ENCODE measurements around the gene CHAD.

CHAD gene

GRCh38 chr17:50425682-50426471, 42.8 kb downstream of the CHAD start, which contains the start of gene ACSF2:
Gene ACSF2, plus strand, starts transcription at chr17:50426218. Its CDS starts 44 bp downstream, at chr17:50426262.
- Mint-ChIP-seq H3K27ac (peak within 1 kb of the TSS; percentile 46), H3K4me3 (peak within 1 kb of the TSS; percentile 87)
- no peak for TF ChIP-seq CTCF (IDR thresholded peaks at IDR 0.05)

GRCh38 chr17:50424996-50425681, 43.5 kb downstream of the CHAD start:
- no peak for TF ChIP-seq CTCF (IDR thresholded peaks at IDR 0.05)
- Mint-ChIP-seq H3K4me1 (peaks cover 58% of the 10 kb centered on the region), H3K27ac (no peak overlapping the region), H3K27me3 (ENCODE audit: low read depth, poor library complexity) (peaks cover 22% of the 10 kb centered on the region), H3K4me3 (peak overlapping the region; percentile 82), H3K9me3 (peaks cover 10% of the 10 kb centered on the region), H3K36me3 (ENCODE audit: low read depth) (no peaks in the 10 kb centered on the region)
- no peak for DNase-seq

More at GRCh38 chr17:50425682-50426471, 42.8 kb downstream of the CHAD start, which contains the start of gene ACSF2:
- peaks cover 61% of the 10 kb centered on the region for H3K4me1 Mint-ChIP-seq
- peaks cover 22% of the 10 kb centered on the region for H3K27me3 Mint-ChIP-seq (ENCODE audit: low read depth, poor library complexity)
- peak; percentile 79 for DNase-seq
- no peaks in the 10 kb centered on the region for H3K36me3 Mint-ChIP-seq (ENCODE audit: low read depth)
- peaks cover 4% of the 10 kb centered on the region for H3K9me3 Mint-ChIP-seq

GRCh38 chr17:50424246-50424995, 44.3 kb downstream of the CHAD start:
- DNase-seq = no peak
- Mint-ChIP-seq H3K4me3 (no peak overlapping the region), H3K36me3 (ENCODE audit: low read depth) (peaks cover 1% of the 10 kb centered on the region), H3K27ac (no peak overlapping the region), H3K27me3 (ENCODE audit: low read depth, poor library complexity) (peaks cover 20% of the 10 kb centered on the region), H3K4me1 (peaks cover 50% of the 10 kb centered on the region), H3K9me3 (peaks cover 17% of the 10 kb centered on the region)
- TF ChIP-seq CTCF (IDR thresholded peaks at IDR 0.05) = no peak

GRCh38 chr17:50423553-50424159, 45.0 kb downstream of the CHAD start:
- H3K36me3 Mint-ChIP-seq (ENCODE audit: low read depth) = peaks cover 6% of the 10 kb centered on the region
- DNase-seq = no peak
- peaks cover 43% of the 10 kb centered on the region for H3K4me1 Mint-ChIP-seq
- no peak overlapping the region for H3K4me3 Mint-ChIP-seq
- H3K9me3 Mint-ChIP-seq = peaks cover 25% of the 10 kb centered on the region
- H3K27me3 Mint-ChIP-seq (ENCODE audit: low read depth, poor library complexity) = peaks cover 16% of the 10 kb centered on the region
- TF ChIP-seq CTCF (IDR thresholded peaks at IDR 0.05) = no peak
- no peak overlapping the region for H3K27ac Mint-ChIP-seq

- TF ChIP-seq CTCF (IDR thresholded peaks at IDR 0.05) = no peak
- Mint-ChIP-seq H3K4me1 (peaks cover 38% of the 10 kb centered on the region), H3K4me3 (no peak overlapping the region), H3K9me3 (peaks cover 26% of the 10 kb centered on the region), H3K27ac (no peak overlapping the region), H3K27me3 (ENCODE audit: low read depth, poor library complexity) (peaks cover 16% of the 10 kb centered on the region), H3K36me3 (ENCODE audit: low read depth) (peaks cover 6% of the 10 kb centered on the region)
- no peak for DNase-seq
Observed at GRCh38 chr17:50422738-50423137, 45.9 kb downstream of the CHAD start.

Data from nephron progenitor cell (in vitro differentiated cells).